Stimulated activated CD4-positive, alpha-beta T cell treated with anti-CD3 and anti-CD28 coated beads, Interleukin-2, amount 100 ng/mL, for 4 hours (primary cell): ENCODE measurements around the gene S100A5.

Experiments
- DNase-seq: peaks from one replicate; pipeline ENCODE4 v3.0.0-alpha.2; 2020; ENCODE audit warnings: low read depth

The S100A5 gene

DNA sequence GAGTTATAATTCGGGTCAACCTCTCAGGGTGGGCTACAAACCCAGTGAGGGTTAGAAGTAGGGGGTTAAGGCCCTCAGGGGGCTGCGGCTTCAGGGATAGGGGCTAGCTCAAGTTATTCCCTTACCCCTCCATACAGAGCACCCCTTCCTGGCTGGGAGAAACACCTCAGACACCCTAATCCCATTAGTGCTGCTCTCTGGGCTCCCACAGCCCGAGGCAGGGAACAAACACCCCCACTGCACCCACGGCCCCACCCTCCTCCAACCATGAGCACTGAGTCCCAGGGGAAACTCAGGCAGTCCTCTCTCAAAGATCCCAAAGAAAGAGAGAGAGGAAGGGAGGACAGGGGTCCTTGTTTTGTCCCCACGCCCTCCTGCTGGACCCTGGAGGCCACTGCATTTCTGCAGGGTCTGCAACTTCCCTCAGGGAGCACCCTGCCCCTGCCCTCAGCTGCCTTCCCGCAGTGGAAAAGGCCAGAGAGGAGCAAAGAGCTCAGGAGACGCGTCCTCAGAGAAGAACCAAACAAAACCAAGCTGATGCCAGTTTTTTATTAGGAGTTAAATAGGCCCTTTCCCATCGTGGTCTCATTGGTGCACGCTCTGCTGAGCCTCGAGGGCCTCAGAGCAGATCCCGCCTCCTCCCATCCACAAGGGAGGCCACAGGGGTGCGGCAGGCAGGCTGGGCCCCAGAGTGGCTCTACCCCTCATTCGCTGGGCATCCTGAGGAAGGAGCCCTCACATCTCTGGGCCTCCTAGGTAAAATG, 6.2 kb upstream of the S100A5 start:
- DNase-seq: no peak

DNA sequence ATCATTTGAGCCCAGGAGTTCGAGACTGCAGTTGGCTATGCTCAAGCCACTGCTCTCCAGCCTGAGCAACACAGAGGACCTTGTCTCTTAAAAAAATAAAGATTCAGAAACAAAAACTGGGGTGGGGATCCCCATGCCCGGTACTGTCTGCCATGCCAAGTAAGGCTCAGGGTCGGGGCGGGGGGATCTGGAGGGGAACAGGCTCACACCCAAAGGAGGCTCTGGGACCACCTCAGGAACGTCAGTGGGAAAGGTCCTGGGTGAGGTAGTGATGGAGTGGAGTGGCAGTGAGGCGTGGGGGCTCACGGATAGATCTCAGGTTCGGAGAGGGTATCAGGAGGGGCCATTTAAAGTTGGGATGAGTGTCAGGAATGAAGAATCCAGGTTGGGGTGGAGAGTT, 5.6 kb upstream of the S100A5 start:
- no peak for DNase-seq

DNA sequence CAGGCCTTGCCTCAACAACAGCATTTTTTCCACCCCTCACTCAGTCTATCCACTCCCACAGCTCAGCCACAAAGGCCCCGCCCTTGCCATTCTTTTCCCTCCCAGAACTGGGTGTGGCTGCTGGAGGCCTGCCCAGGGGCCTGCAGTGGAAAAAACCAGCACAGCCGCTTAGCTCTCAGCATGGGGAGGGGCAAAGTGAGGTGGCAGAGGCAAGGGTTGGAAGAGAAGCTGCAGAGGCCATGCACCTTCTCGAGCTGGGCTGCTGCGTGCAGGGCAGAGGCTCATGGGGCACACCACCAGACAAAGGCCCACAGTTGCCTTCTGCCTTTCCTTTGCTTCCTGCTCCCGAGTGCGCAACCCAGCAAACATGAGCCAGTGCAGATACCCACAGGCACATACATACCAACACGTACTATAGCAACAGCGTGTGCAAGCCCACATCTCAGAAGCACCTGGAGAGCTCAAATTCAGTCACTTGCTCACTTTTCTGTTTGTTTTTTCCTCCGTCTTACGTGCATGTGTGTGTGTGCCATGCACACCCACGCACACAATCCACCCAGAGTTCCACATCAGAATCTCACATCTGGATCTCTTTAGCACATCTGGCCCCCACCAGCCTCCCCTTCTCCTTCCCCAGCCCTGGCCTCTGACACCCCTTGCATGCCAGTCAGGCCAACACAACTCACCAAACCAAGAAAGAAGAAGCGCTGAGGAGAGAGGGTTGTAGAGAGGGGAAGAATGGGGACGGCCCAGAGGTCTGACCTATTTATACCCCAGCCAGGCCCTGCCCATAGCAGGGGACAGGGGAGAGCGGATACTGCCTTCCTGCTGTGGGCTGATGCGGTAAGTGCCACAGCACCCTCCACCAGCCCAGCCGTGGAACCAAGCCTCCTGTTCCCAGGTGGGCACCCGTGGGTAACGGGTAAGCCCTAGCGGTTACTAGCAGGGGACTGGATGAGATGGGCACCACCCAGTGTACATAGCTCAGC, 4.6 kb upstream of the S100A5 start, which contains the start of gene S100A4:
Gene S100A4 (minus strand): TSS at position 740 of the 989 bp plus-strand sequence. CDS start 1,012 bp downstream, outside the sequence.
- DNase-seq: peak; percentile 93

DNA sequence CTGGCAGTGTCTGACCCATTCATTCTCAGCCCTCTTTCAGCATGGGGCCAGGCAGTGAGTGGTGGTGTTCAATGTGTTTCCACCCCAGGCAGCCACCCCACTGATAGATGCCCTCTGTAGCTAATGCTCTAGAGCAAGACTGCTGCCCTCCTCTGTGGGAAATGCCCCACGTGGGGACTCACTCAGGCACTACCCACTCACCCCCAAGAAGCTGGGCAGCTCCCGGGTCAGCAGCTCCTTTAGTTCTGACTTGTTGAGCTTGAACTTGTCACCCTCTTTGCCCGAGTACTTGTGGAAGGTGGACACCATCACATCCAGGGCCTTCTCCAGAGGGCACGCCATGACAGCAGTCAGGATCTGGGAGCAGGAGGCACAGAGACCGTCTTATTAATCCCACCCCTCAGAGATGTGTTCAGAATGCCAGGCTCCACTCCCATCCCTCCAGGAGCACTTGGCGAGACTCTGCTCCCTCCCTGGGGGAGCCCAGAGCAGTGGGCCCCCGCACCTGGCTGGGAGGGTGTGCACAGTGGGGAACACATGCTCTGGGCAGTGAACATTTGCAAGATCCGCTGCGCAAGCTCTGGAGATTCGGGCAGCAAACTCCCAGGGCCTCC, 3.8 kb upstream of the S100A5 start:
- DNase-seq: no peak

DNA sequence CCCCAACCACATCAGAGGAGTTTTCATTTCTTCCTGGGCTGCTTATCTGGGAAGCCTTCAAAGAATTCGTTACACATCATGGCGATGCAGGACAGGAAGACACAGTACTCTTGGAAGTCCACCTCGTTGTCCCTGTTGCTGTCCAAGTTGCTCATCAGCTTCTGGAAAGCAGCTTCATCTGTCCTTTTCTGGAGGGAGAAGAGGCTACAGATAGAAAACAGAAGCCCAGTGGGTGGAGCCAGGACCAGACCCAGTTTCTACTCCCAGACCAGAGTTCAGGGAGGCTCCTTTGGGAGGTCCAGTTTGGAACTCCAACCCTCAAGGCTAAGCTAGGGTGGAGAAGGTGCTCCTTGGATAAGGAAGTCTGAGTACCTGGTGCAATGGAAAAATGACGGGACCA, 3.0 kb upstream of the S100A5 start:
- DNase-seq: no peak

DNA sequence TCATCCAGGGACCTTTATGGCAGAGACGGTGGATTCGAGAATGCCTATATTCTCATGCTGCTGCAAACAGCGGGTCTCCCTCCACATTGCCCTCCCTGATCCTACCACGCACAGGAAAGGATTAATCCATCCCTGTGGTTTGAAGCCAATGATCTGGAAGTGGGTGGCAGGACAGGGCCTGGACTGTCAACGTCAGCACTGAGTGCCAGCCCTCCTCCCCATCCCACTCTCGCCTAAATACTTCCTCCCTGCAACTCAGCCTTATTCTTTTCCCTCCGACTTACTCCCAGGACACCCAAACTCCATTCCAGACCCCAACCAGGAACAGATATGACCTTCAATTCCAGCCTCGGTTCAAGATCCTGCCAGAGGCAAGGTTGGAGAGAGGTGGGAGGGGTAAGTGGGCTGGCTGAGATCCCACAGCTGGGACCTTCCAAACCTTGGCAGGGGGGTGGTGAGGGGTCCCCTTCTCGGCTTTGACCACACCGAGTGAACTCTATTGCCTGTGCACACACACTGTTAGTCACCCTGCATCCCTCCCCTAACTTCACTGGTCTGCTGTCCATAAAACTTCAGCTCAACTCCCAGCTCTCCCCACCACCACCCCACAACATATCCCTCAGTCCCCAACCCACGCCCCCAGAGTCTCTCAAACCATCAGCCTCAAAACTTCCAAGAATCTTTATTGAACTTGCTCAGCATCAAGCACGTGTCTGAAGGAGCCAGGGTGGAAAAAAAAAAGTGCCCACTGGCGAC, 2.4 kb upstream of the S100A5 start:
- DNase-seq: no peak

DNA sequence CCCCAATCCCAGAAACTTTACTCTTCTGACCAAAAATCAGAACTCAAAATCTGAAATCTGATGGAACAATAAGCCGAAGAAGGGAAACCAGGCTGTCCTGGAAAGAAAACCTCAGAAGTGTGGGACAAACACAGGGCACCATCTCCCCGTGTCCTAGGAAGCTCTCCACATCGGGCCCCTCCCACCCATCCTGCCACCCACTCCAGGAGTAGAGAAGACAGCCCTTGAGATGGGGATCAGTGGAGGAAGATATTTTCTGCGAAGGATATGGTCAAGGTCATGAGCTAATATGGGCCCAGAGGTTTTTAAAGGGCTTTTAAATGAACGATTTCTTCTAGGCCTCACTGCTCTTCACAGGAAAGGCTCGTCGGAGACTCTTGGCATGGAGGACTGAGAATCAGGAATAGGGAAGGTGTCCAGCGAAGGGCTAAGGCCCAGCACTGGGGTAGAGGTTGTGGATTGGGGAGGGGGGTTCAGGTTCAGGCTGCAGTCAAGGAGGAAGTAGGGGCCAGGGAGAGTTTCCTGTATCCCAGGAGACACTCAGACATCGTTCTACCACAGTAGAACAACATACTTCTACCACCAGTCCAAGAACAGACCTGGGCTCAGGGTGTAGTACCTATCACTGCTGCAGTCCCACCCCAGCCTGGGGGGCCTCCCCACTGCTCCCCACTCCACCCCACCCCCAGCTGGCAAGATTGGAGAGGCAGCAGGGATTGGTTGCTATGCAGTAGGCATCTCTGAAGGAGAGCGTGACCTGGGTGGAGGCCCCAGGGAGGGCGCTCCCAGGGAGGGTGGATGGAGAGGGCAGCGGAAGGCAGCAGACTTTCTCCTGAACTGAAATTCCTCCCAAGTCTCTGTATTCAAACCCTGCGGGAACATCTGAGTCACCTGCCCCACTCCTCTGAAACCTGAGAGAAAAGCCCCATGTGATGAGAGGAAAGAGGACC, 1.2 kb upstream of the S100A5 start:
- DNase-seq: no peak

DNA sequence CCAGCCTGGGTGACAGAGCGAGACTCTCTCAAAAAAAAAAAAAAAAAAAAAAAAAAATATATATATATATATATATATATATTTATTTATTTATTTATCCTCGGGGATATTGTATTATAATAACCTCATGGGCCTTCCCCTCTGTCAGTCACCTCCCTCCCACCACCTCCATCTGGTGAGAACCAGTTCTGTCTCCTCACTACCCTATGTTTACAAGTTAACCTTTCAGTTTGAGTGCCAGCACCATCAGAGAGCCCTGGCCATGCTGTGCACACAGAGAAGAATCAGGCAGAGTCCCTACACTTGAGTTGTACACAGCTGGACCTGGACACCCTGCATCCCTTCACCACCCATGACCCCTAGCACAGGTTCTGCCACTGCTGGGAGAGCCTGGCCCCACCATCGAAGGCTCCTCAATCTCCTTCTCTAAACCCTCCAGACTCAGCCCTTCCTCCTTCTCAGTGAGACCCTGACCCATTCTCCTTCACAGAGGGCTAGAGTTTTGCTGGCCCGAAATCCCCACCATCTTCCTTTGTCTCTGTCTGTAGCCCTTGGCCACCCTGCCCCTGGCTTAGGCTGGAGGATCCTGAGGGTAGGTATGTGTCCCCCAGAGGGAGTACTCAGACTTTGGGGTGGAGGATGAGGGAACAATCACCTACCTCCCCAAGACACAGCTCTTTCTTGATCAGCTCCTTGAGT, 1.2 kb downstream of the S100A5 start:
- DNase-seq: no peak

DNA sequence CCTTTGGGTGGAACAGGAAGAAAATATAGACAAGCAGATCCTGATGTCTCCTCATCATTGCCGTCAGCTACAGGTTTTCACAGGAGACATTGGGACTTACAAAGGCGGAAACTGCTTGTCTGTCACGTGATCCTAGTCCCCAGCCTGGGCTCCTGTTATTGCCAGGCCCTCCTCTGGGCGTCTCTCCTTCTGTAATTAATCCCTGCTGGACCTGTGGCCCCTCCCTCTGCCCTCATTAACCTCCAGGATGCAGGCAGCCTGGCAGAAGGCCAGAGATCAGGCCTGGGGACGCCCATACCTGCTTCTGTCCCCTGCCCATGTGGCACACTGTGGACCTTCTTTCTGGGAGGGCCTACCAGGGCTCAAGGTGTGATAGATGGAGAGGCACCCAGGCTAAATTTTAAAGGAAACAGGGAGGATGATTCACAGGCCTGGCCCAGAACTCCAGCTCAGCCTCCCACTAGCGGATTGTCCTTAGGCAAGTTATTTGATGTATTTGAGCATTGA, 2.4 kb downstream of the S100A5 start:
- DNase-seq: no peak

DNA sequence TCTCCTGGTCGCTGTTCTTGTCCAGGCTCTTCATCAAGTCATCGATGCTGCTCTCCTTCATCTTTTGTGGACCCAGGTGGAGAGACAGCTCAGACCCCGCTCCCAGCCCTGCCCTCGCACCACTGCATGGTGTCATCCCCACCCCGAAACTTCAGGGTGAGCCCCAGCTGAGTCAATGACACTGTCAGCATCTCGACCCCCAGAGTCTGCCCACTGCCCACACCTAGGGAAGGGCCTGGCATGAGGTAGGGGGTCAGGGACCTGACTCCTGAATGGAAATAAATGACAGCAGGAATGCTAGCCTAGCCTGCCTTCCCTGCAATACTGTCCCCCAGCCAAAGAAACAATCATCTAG, 3.4 kb downstream of the S100A5 start:
- DNase-seq: no peak

DNA sequence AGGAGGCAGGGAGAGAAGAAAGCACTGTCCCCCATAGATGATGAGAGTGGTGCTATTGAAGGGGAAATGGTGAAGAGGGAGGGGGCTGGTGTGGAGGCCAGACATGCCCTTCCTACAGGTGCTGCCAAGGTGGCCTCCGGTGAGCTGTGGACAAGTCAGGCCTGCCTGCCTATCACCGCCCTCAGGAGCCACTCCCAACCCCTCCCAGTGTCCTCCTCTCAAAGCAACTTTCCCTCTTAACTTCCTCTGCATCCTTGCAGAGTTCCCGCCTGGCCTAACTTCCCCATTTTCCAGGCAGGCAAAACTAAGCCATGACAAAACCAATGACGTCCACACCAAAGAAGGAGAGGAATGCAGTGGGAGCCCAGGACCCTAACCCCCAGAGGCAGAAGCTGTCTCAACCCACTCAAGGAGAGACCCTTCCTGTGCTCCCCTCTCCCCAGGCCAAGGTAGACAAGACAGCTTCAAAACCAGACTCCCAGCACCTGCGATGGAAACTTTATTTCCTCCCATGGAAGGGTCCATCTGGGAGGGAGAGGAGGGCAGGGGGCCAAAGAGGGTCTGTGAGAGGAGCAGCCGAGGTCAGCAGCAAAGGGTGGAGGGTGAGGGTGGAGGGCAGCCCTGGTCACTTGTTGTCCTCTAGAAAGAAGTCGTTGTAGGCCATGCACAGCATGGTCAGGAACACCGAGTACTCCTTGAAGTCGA, 3.9 kb downstream of the S100A5 start:
- DNase-seq: no peak

DNA sequence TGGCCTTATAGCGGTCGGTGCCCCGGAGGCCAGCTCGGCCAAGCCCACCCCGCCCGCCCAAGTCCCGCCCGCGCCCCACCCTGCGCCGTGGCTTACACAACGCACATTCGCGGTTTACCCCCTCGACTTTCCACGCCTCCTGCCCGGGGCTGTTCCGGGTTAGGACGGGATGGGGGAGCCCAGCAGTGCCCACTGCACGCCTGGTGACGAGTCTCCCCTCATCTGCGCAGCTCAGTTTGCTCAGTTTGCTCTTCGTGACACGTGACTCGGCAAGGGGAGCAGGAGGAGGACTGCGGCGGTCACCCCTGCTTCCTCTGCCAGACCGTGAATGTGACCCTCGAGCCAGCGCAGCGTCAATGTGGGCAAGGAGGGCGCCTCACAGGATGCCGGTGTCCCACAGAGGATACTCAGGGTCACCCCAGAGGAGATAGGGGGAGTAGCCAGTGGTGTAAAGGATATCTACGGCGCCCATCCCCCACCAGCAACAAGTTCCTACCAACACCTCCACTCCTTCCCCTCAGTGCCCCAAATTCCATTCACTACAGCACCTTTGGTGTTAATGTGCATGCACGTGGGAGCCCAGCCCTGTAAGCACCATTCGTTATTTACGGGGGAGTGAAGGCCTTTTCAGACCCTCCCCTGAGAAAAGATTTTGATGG, 4.6 kb downstream of the S100A5 start:
- peak; percentile 71 for DNase-seq

DNA sequence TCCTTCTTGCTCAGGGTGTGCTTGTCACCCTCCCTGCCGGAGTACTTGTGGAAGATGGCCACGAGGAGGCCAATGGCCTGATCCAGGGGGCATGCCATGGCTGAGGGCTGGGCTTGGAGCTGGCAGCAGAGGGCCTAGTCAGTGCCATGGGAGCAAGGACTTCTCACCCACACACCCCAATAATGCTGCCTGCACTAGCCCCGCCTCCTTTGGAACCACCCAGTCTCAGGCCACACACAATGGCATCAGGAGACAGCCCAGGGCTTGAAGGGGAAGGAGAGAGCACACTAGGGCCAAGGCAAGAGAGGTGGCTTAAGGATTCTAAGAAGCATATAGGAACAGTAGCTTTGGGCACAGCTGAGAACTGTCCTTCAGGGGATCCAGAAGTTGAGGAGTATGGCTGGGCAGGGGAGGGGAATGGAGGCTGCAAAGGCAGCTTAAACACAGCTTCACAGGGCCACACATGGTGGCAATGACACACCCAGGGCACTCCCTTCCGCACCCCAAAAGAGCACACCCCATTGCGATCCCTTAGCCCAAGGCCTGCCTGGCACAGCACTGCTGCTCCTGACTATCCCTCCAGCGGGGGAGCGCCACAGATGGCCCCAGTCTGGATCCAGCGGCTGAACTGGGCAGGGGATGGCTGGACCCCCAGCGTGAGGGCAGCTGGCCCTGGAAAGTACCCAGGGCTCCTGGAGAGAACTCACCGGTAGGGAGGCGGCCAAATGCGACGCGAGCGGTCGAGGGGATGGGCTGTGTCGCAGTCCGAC, 5.3 kb downstream of the S100A5 start, which contains the start of gene S100A6:
Gene S100A6 (minus strand): TSS at position 750 of the 770 bp plus-strand sequence. CDS start 652 bp downstream, at position 98.
- no peak for DNase-seq

DNA sequence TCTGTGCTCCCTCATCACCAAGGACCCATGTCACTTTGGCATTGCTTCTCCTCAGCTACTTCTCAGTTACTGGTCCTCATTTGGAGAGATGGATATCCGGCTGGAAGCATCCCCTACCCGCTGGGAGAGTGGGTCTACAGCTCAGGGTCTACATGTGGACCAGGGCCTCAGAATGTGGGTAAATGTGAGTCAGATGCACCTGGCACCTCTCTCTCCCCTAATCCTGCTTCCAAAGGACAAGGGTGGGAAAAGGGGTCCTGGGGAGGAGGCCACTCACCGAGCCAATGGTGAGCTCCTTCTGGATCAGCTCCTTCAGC, 5.9 kb downstream of the S100A5 start:
- DNase-seq: no peak

DNA sequence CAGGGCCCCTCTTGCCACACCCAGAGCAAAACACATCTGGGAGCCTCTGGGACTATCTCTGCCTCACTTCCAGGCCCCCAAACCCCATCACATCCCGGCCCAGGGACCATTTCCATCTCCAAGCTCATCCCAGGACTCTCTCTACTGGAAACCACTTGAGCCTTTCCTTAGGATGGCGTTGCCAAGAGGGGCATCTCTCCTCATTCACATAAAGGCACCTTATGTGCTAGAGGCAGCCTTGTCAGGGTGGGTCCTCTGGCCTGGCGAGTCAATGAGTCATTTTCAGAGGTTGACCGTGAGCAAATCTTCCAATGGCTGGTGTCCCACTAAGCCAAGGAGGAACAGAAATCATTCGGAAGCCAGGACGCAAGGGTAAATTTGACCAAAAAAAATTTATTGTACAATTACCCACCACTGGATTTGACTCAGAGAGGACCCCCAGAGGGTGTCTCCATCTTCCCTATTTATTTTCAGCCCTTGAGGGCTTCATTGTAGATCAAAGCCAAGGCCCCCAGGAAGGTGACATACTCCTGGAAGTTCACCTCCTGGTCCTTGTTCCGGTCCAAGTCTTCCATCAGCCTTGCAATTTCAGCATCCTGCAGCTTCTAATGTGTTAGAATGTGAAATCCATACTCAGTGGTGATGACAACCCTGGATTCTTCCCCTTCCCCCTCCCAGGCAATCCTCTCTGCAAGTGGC, 6.4 kb downstream of the S100A5 start:
- no peak for DNase-seq

DNA sequence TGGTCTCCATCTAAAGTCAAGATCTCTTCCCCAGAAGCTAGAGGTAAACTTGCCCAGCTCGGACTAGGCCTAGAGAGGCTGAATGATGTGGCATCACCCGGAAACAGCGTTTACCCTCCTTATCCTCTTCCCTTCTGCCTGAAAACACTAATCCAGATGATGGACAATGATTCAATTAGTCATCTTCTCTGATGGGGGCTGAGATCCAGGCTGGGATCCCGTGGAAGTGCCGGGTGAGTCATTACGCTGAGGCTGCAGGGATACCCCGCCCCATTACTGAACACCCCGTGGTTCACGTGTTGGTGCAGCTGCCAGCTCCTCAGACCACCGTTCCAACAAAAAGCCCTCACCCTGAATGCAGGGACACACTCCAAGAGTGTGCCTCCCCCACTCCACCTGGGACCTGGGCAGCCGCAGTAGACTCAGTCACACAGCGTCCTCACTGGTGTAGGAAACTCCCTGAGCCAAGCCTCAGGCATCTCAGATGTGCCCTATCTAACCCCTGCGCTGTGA, 7.0 kb downstream of the S100A5 start:
- DNase-seq: no peak
